Limb (tissue), 2 donors: ENCODE data around the gene TRMT1.
A peak's percentile ranks its signal among the peaks of the same experiment; 100 is the strongest.

ENCODE experiments used
- DNase-seq, 2 donors: peaks; one replicate each; pipeline ENCODE4 v3.0.0-alpha.2; 2016; ENCODE audit errors: extremely low spot score in 2 of 2

TRMT1 gene

GRCh38 chr19:13055213-13056051, 61.1 kb downstream of the TRMT1 start:
- DNase-seq: peak; percentile 87 to 88
